Choroid plexus epithelial cell (primary cell): ENCODE results near the gene NCL.
"Not testable (repeated sequence)": the region's sequence is repeated elsewhere in the genome, so short reads cannot be mapped to it uniquely, and the experiment has no call there.

ENCODE experiments used
- DNase-seq: peaks from one replicate; pipeline ENCODE4 v3.0.0-alpha.2; 2010; ENCODE audit warnings: low read depth
- H3K4me3 ChIP-seq: 2 replicates; pipeline ENCODE4 v1.5.1; 2011; ENCODE audit warnings: low read depth, mild to moderate bottlenecking, control low read depth, low read length, moderate library complexity
- TF ChIP-seq, protein P1 (sequence below): conservative IDR thresholded peaks from 2 replicates; pipeline ENCODE4 v1.5.1; 2011; ENCODE audit warnings: low read depth, mild to moderate bottlenecking, control low read depth, inconsistent platforms, low read length, moderate library complexity

NCL gene

DNA sequence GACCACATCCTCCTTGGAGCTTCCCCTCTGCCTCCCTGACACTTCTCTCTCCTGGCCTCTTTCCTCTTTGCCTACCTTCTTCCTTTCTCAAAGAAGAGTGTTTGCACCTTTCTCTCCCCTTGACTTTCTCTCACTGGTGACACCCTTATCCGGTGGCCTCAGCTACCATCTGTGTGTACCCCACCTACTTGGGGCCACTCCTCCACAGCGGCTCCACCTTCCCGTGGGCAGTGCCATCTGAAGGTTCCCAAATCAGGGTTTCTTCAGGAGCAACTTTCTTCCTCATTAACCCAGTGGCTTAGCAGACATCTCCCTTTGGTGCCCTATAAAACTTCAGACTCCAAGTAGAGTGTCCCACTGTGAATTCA lies 5.3 kb upstream of the NCL start:
- no peak overlapping the region for H3K4me3 ChIP-seq
- TF ChIP-seq, protein P1, sequence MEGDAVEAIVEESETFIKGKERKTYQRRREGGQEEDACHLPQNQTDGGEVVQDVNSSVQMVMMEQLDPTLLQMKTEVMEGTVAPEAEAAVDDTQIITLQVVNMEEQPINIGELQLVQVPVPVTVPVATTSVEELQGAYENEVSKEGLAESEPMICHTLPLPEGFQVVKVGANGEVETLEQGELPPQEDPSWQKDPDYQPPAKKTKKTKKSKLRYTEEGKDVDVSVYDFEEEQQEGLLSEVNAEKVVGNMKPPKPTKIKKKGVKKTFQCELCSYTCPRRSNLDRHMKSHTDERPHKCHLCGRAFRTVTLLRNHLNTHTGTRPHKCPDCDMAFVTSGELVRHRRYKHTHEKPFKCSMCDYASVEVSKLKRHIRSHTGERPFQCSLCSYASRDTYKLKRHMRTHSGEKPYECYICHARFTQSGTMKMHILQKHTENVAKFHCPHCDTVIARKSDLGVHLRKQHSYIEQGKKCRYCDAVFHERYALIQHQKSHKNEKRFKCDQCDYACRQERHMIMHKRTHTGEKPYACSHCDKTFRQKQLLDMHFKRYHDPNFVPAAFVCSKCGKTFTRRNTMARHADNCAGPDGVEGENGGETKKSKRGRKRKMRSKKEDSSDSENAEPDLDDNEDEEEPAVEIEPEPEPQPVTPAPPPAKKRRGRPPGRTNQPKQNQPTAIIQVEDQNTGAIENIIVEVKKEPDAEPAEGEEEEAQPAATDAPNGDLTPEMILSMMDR: no peak
- DNase-seq: no peak

DNA sequence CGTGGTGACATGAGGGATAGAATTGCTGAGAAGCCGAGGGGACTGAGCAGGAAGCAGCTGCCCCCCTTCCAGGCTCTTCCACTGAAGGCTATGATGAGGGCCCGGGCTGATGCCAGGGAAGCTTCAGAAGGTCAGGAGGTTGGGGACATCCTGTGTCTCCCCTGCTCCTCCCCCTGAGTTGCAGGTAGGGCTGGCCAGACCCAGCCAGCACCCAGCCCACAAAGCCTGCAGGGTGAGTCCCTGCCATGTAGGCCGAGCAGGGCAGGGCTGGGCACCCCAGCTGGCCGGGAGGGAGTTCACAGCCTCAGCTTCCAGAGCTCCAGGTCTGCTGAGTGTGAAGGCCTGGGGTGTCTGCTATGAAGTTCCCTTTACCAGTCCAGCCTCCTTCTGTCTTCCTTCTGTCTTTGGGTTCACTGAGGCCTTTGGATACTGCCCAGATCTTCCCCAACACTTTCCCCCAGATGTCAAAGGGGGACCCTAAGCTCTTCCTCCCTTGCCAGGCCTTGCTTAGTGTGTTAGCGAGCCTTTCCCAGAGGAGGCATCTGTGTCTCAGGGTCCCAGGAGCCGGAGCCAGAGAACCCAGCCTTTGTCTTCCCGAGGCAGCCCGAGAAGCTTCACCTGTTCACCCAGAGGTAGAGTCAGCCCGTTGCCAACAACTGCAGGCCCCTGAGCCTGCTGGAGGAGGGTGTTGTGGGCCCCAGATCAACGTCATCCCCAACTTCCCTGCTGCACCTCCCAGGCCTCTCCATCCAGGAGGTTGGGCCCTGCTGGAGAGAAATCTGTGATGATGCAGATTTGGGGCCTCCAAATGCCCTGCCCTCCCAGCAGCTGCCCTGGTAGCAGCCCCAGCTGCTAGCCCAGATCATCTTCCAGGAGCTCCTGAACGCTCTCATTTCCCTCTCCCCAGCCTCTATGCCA lies 3.6 kb upstream of the NCL start:
- TF ChIP-seq, protein P1: no peak
- no peak for DNase-seq
- no peak overlapping the region for H3K4me3 ChIP-seq

DNA sequence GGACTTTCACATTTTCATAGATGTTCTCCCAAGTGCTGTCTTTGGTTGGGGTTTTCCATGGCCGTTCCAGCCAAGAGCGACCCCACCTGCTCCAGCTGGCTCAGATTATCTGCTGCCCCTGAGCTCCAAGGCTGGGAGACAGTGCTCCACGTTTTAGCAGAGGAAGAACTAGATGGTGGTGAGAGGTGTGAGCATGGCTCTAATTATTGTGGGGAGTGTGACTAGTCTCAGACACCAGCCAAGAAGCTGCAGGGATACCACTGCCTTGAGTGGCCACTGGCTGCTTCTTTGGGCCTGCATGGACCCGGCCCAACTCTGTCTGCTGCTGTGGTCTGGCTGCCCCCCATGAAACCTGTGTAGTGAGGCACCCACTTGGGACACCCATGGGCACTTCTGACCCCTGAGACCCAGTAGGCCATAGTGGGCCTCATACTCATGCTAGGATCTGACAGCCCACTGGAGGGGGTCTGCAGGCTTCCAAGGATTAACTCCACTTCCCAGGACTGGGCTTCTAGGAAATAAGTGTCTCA lies 2.8 kb upstream of the NCL start:
- no peak for DNase-seq
- no peak overlapping the region for H3K4me3 ChIP-seq
- TF ChIP-seq, protein P1: no peak

DNA sequence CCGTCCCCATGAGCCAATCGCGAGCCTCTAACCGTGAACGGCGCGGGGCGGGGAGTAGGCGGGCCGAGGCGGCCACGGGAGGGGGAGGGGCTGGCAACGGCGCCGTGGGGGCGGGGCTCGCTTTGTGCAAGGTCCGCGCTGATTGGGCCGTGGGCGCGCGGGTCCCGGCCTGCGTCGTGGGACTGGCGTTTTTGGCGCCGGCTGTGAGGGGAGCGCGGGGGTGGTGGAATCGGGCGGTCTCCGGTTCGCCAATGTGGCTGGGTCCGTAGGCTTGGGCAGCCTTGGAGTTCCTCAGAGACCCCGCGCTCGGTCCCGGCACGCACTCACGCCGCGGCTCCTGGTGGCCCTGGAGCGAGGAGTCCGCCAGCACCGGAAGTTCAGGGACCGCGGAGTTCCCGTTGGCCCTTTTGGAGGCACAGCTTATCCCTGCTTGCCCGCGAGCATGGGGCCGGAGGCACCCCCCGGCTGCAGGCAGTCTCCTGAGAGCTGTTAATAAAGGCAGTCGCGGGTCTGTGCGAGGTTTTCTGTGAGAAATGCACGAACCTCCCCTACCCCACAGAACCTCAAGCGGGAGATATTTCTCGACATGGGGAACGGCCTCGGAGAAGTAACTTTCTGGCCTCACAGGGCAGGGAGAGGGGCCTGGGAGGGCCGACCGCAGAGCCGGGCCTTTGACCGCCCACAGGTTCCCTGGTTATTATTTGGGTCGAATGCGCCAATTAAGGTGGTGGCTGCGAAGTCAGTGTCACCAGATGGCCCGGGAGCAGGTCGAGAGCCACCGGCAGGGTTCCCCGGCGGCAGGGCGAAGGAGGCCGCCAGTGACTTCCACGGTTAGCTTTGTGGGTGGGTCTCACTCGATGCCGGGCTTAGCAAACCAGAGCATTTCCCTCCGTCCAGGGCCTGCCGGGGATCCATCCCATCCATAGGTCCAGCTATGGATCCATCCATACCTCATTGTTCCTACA lies 574 bp upstream of the NCL start:
- DNase-seq: peak; percentile 99
- TF ChIP-seq, protein P1: no peak

DNA sequence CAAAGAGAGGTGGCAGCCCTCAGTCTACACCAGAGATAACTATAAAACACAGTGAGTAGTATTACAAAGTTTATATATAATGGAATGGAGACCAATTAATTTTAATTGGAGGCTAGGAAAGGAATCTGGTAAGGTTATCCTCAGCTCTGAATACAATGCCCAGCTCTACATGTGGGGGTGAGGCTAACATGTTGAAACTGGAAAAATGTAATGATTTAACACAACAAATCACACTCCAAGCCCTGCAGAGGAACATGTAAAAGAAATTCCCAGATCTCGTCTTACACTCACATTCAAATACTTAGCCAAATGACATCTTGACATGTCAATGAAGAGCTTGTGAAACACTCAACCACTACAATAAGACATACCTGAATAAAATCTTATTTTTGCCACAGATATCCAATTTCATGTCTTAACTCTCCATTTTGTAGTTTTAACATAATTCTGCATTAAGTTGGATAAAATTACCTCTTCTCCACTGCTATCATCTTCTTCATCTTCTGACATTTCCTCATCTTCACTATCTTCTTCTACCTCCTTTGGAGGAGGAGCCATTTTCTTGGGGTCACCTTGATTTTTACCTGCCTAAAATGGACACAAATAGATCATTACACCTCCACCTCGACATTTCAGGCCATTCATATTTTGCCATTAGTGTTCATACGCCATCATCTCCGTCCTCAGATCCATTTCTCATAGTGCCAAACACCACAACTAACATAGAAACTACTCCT lies 1.4 kb downstream of the NCL start:
- TF ChIP-seq, protein P1: no peak
- peak overlapping the region; percentile 99 for H3K4me3 ChIP-seq
- DNase-seq: no peak

More for the DNA sequence above, 574 bp upstream of the NCL start:
- peak overlapping the region; percentile 87 for H3K4me3 ChIP-seq

DNA sequence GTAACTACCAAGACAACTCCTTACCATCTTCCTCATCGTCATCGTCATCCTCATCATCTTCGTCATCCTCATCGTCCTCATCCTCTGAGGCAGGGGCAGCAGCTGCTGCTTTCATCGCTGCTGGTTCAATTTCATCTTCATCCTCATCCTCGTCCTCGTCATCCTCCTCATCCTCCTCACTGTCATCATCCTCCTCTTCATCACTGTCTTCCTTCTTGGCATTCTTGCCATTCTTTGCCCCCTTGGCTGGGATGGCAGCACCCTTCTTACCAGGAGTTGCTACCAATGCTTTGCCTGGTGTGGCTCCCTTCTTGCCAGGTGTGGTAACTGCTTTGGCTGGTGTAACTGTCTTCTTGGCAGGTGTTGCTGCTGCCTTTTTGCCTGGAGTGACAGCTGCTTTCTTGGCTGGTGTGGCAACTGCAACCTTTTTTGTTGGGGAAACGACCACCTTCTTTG lies 2.7 kb downstream of the NCL start:
- TF ChIP-seq, protein P1: no peak
- no peak overlapping the region for H3K4me3 ChIP-seq
- DNase-seq: no peak

DNA sequence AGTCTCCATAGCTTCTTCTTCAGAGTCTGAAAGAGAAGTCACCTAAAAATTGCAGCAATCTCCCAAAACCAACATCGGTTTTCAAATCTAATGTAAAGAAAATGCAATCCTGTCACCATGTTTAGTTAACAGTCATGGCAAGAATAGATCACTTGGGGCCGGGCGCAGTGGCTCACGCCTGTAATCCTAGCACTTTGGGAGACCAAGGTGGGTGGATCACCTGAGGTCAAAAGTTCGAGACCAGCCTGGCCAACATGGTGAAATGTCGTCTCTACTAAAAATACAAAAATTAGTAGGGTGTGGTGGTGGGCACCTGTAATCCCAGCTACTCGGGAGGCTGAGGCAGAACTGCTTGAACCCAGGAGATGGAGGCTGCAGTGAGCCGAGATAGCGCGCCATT lies 3.4 kb downstream of the NCL start:
- H3K4me3 ChIP-seq, DNase-seq: not testable (repeated sequence)
